ENCODE results near the gene TRMT2B. TPM values are rescaled to one million over a fixed set of nuclear protein-coding genes. Genes with fewer than 3 reads are reported as not detected.

Gene TRMT2B
- total and polyA plus RNA-seq, 10 of the 15 experiments (the other 5 are each of a cell fraction or from before 2014, with no cell fraction given) = 2.5 to 14.2 (median 11.5) TPM

GRCh38 chrX:100969936-100970335 is 82.0 kb downstream of the TRMT2B start:
- ChIA-PET CTCF (interaction anchor here (0.6 kb wide), 1 partner anchor 32 kb away, joined by 3 read pairs; no protein-coding TSS in a partner anchor), SMC1A (ENCODE audit: uncharacterized antibody, unreplicated experiment) (no interaction called here), POLR2A (no interaction called here), RAD21 (ENCODE audit: unreplicated experiment) (no interaction called here)
- Histone ChIP-seq H3K9ac (ENCODE audit: control insufficient read depth, insufficient read depth, low read length) (no peak overlapping the region), H4K20me1 (ENCODE audit: control insufficient read depth, insufficient read depth) (no peaks in the 10 kb centered on the region), H3K4me3 (no peak overlapping the region), H3K9me3 (replicated peaks; ENCODE audit: control insufficient read depth, insufficient read depth, low read length) (no peaks in the 10 kb centered on the region), H3K4me2 (ENCODE audit: control insufficient read depth, insufficient read depth) (no peak overlapping the region), H3K36me3 (ENCODE audit: control insufficient read depth in 2 of 2, insufficient read depth in 2 of 2, low read length in 1 of 2) (no peaks in the 10 kb centered on the region), H3K79me2 (ENCODE audit: control insufficient read depth, insufficient read depth, low read length) (no peaks in the 10 kb centered on the region), H2AFZ (ENCODE audit: control insufficient read depth, low read depth, low read length) (no peak overlapping the region), H3K4me1 (ENCODE audit: control insufficient read depth, insufficient read depth, low read length) (no peaks in the 10 kb centered on the region), H3K27ac (ENCODE audit: control insufficient read depth, insufficient read depth) (no peak overlapping the region), H3K27me3 (replicated peaks in 1 of 2; ENCODE audit: control insufficient read depth in 2 of 2, insufficient read depth in 2 of 2, low read length in 1 of 2) (no peaks in the 10 kb centered on the region)
- TF ChIP-seq FOXK2 (IDR thresholded peaks at IDR 0.05) (no peak), YY1 (IDR thresholded peaks at IDR 0.05; ENCODE audit: low read depth, low read length) (no peak), RAD51 (IDR thresholded peaks at IDR 0.05) (no peak), SIX5 (IDR thresholded peaks at IDR 0.05; ENCODE audit: low read depth, low read length, severe bottlenecking) (no peak), CBX3 (IDR thresholded peaks at IDR 0.05; ENCODE audit: borderline replicate concordance, low read depth) (no peak), IRF4 (IDR thresholded peaks at IDR 0.05; ENCODE audit: low read depth, low read length) (no peak), RAD21 (IDR thresholded peaks at IDR 0.05; ENCODE audit: insufficient read depth, low read depth, low read length) (no peak), CHD2 (IDR thresholded peaks at IDR 0.05; ENCODE audit: borderline replicate concordance, low read depth, low read length) (no peak), RUNX3 (IDR thresholded peaks at IDR 0.05; ENCODE audit: low read length) (no peak), POLR2A (IDR thresholded peaks at IDR 0.05; ENCODE audit: low read depth, low read length) (no peak), HCFC1 (IDR thresholded peaks at IDR 0.05; ENCODE audit: low read length) (no peak)
- FAIRE-seq (no peak), ATAC-seq (no peak), DNase-seq (ENCODE audit: low read depth, low spot score) (no peak)
- in situ Hi-C loops (cut with MboI) = no loop called here
- WGBS (ENCODE audit: insufficient coverage, insufficient replicate concordance, low lambda C conversion rate, missing lambda C conversion rate) = 0% methylated on average over 1 of the region's 1 CpG
- no TSS peak for BruUV-seq (replicated peaks)
- intact Hi-C loops (cut with micrococcal nuclease; ENCODE audit: unreplicated experiment) = no loop called here

DNA sequence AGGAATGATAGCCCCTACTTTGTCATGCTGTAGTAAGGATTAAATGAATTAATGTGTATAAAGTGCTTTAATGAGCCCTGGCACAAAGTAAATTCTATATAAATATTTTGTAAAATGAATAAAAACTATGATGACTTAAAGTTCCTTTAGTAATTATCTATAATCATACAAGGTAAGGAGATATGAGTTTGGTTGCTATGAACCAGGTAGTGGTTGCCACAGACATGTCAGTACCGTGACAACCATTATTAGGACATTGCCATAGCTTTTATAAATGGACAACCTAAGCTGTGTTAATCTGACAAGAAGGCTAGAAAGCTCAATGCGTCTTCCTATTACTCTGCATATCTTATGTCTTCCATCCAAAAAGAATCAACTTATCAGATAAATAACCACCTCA is 82.5 kb downstream of the TRMT2B start, which contains the start of gene ARL13A:
TSS of gene ARL13A (plus strand) at position 301 of the 400 bp plus-strand sequence. CDS start 3,982 bp downstream, outside the sequence.
- H3K9me3 ChIP-seq (replicated peaks; ENCODE audit: control insufficient read depth, insufficient read depth, low read length) = no peaks in the 10 kb centered on the region
- no peaks in the 10 kb centered on the region for H3K36me3 ChIP-seq (ENCODE audit: control insufficient read depth in 2 of 2, insufficient read depth in 2 of 2, low read length in 1 of 2)
- SMC1A ChIA-PET (ENCODE audit: uncharacterized antibody, unreplicated experiment) = no interaction called here
- no peaks in the 10 kb centered on the region for H3K79me2 ChIP-seq (ENCODE audit: control insufficient read depth, insufficient read depth, low read length)
- RAD21 ChIA-PET (ENCODE audit: unreplicated experiment) = no interaction called here
- BruUV-seq (replicated peaks) = no TSS peak
- H3K4me3 ChIP-seq = no peak within 1 kb of the TSS
- POLR2A ChIA-PET = no interaction called here
- no peak within 1 kb of the TSS for H3K9ac ChIP-seq (ENCODE audit: control insufficient read depth, insufficient read depth, low read length)
- intact Hi-C loops (cut with micrococcal nuclease; ENCODE audit: unreplicated experiment) (no loop called here), in situ Hi-C loops (cut with MboI) (no loop called here)
- no peak for FAIRE-seq
- DNase-seq (ENCODE audit: low read depth, low spot score) = no peak
- no peaks in the 10 kb centered on the region for H4K20me1 ChIP-seq (ENCODE audit: control insufficient read depth, insufficient read depth)
- H3K27me3 ChIP-seq (replicated peaks in 1 of 2; ENCODE audit: control insufficient read depth in 2 of 2, insufficient read depth in 2 of 2, low read length in 1 of 2) = no peaks in the 10 kb centered on the region
- no peaks in the 10 kb centered on the region for H3K4me1 ChIP-seq (ENCODE audit: control insufficient read depth, insufficient read depth, low read length)
- H3K27ac ChIP-seq (ENCODE audit: control insufficient read depth, insufficient read depth) = no peak within 1 kb of the TSS
- CTCF ChIA-PET = interaction anchor here (0.6 kb wide), 2 partner anchors 32 to 828 kb away, joined by 3 read pairs; no protein-coding TSS in a partner anchor
- no peak within 1 kb of the TSS for H3K4me2 ChIP-seq (ENCODE audit: control insufficient read depth, insufficient read depth)
- WGBS (ENCODE audit: insufficient coverage, insufficient replicate concordance, low lambda C conversion rate, missing lambda C conversion rate) = 45% methylated on average over 2 of the region's 2 CpGs
- no peak for ATAC-seq
- no peak within 1 kb of the TSS for H2AFZ ChIP-seq (ENCODE audit: control insufficient read depth, low read depth, low read length)
- TF ChIP-seq CBX5 (IDR thresholded peaks at IDR 0.05; ENCODE audit: low read depth) (no peak), ZNF622 (IDR thresholded peaks at IDR 0.05) (no peak), YY1 (IDR thresholded peaks at IDR 0.05; ENCODE audit: low read depth, low read length) (no peak), MTA2 (IDR thresholded peaks at IDR 0.05; ENCODE audit: low read depth) (no peak), EP300 (IDR thresholded peaks at IDR 0.05; ENCODE audit: borderline replicate concordance in 1 of 2, control insufficient read depth in 1 of 2, low read depth in 2 of 2, low read length in 2 of 2) (no peak), BRCA1 (IDR thresholded peaks at IDR 0.05; ENCODE audit: low read depth, low read length) (no peak), ASH2L (IDR thresholded peaks at IDR 0.05; ENCODE audit: borderline replicate concordance, low read depth) (no peak), STAT1 (conservative IDR thresholded peaks at IDR 0.05) (no peak), SPI1 (IDR thresholded peaks at IDR 0.05; ENCODE audit: borderline replicate concordance, insufficient read depth, low read depth, low read length) (no peak)
- TF ChIP-seq, protein P1, sequence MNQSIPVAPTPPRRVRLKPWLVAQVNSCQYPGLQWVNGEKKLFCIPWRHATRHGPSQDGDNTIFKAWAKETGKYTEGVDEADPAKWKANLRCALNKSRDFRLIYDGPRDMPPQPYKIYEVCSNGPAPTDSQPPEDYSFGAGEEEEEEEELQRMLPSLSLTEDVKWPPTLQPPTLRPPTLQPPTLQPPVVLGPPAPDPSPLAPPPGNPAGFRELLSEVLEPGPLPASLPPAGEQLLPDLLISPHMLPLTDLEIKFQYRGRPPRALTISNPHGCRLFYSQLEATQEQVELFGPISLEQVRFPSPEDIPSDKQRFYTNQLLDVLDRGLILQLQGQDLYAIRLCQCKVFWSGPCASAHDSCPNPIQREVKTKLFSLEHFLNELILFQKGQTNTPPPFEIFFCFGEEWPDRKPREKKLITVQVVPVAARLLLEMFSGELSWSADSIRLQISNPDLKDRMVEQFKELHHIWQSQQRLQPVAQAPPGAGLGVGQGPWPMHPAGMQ (IDR thresholded peaks at IDR 0.05; ENCODE audit: borderline replicate concordance) = no peak

All from GM12878 (cell line).